SU-DHL-6 (cell line): Measurements from ENCODE around the gene FHAD1.

Experiments used
- H2AFZ ChIP-seq: fragments of 200-600 bp; sonication (generic); 2 replicates; pipeline ENCODE4 v1.6.1; 2014; ENCODE audit warnings: low read depth, mild to moderate bottlenecking, moderate library complexity, mixed read lengths, antibody characterized with exemption, low read length; ENCODE audit not compliant: severe bottlenecking
- H3F3A ChIP-seq: fragments of 200-600 bp; shearing (Covaris generic); 2 replicates; pipeline ENCODE4 v1.6.0; 2016; ENCODE audit warnings: antibody characterized with exemption, mild to moderate bottlenecking; ENCODE audit not compliant: insufficient read depth
- H3K27ac ChIP-seq: fragments of 200-600 bp; sonication (generic); 2 replicates; pipeline ENCODE4 v1.5.1; 2016; ENCODE audit warnings: low read depth, mild to moderate bottlenecking, low read length, moderate library complexity, mixed read lengths
- H3K27me3 ChIP-seq: fragments of 200-600 bp; sonication (generic), shearing (Covaris generic); 2 replicates; pipeline ENCODE4 v1.6.0; 2014; ENCODE audit warnings: mild to moderate bottlenecking, low read length
- H3K36me3 ChIP-seq: fragments of 200-600 bp; sonication (generic); 2 replicates; pipeline ENCODE4 v1.6.1; 2014; ENCODE audit warnings: mild to moderate bottlenecking, low read length, mixed read lengths
- H3K4me2 ChIP-seq: fragments of 300-600, 200-600 bp; shearing (Covaris generic), sonication (generic); 2 replicates; pipeline ENCODE4 v1.6.0; 2014; ENCODE audit warnings: low read length, low read depth, mild to moderate bottlenecking; ENCODE audit not compliant: poor library complexity, severe bottlenecking
- H3K4me3 ChIP-seq: fragments of 200-600 bp; sonication (generic); 2 replicates; pipeline ENCODE4 v1.5.1; 2014; ENCODE audit warnings: antibody characterized with exemption, low read length, mild to moderate bottlenecking, mixed read lengths; ENCODE audit not compliant: insufficient read depth, poor library complexity, severe bottlenecking
- H3K79me2 ChIP-seq: fragments of 200-600 bp; sonication (generic); 2 replicates; pipeline ENCODE4 v1.6.1; 2014; ENCODE audit warnings: mild to moderate bottlenecking, low read length, moderate library complexity; ENCODE audit not compliant: insufficient read depth
- H3K9ac ChIP-seq: fragments of 200-600 bp; sonication (generic); 2 replicates; pipeline ENCODE4 v1.7.0; 2014; ENCODE audit warnings: mild to moderate bottlenecking, low read length
- H3K9me2 ChIP-seq: fragments of 200-600 bp; sonication (generic); replicated peaks from 2 replicates; pipeline ENCODE4 v1.6.1; 2014; ENCODE audit warnings: low read length; ENCODE audit not compliant: insufficient read depth
- H3K9me3 ChIP-seq: fragments of 200-600 bp; sonication (generic); 2 replicates; pipeline ENCODE4 v1.6.1; 2014; ENCODE audit warnings: low read length, mixed read lengths; ENCODE audit not compliant: insufficient read depth
- H4K20me1 ChIP-seq: fragments of 200-600 bp; sonication (generic); 2 replicates; pipeline ENCODE4 v1.6.1; 2014; ENCODE audit warnings: low read depth, mild to moderate bottlenecking, antibody characterized with exemption, low read length, moderate library complexity, mixed read lengths
- CTCF ChIP-seq: fragments of 200-600 bp; sonication (generic); IDR thresholded peaks from one replicate; pipeline ENCODE4 v1.5.1; 2017; ENCODE audit warnings: antibody characterized with exemption, mild to moderate bottlenecking, low read length, moderate library complexity; ENCODE audit not compliant: insufficient read depth, poor library complexity, severe bottlenecking
- EZH2phosphoT487 ChIP-seq: fragments of 200-600 bp; sonication (generic), shearing (Covaris generic); conservative IDR thresholded peaks from 2 replicates; pipeline ENCODE4 v1.6.1; 2018; ENCODE audit warnings: mild to moderate bottlenecking, antibody characterized with exemption, low read length, moderate library complexity, mixed read lengths

The FHAD1 gene

GRCh38 chr1:15341634-15342407 lies 94.8 kb downstream of the FHAD1 start:
- TF ChIP-seq CTCF (no peak), EZH2phosphoT487 (no peak)
- Histone ChIP-seq H3K27ac (no peak overlapping the region), H3K4me3 (no peak overlapping the region), H2AFZ (no peak overlapping the region), H3K79me2 (no peaks in the 10 kb centered on the region), H3K27me3 (no peaks in the 10 kb centered on the region), H3K9ac (no peak overlapping the region), H3K4me2 (no peak overlapping the region), H3F3A (no peaks in the 10 kb centered on the region), H3K36me3 (no peaks in the 10 kb centered on the region), H3K9me3 (no peaks in the 10 kb centered on the region), H4K20me1 (no peaks in the 10 kb centered on the region), H3K9me2 (no peaks in the 10 kb centered on the region)

GRCh38 chr1:15342408-15342967 lies 95.5 kb downstream of the FHAD1 start:
- Histone ChIP-seq H3K9me3 (no peaks in the 10 kb centered on the region), H3K4me3 (no peak overlapping the region), H3K4me2 (no peak overlapping the region), H3K9ac (no peak overlapping the region), H3K36me3 (no peaks in the 10 kb centered on the region), H3K27me3 (no peaks in the 10 kb centered on the region), H3K27ac (no peak overlapping the region), H3F3A (no peaks in the 10 kb centered on the region), H3K79me2 (no peaks in the 10 kb centered on the region), H3K9me2 (no peaks in the 10 kb centered on the region), H2AFZ (no peak overlapping the region), H4K20me1 (no peaks in the 10 kb centered on the region)
- no peak for TF ChIP-seq CTCF
- TF ChIP-seq EZH2phosphoT487, result no peak

GRCh38 chr1:15343099-15343498 lies 96.1 kb downstream of the FHAD1 start:
- no peaks in the 10 kb centered on the region for H3K27me3 ChIP-seq
- no peaks in the 10 kb centered on the region for H4K20me1 ChIP-seq
- H3F3A ChIP-seq, result no peaks in the 10 kb centered on the region
- no peak overlapping the region for H2AFZ ChIP-seq
- no peaks in the 10 kb centered on the region for H3K79me2 ChIP-seq
- TF ChIP-seq EZH2phosphoT487 (no peak), CTCF (no peak)
- no peaks in the 10 kb centered on the region for H3K36me3 ChIP-seq
- H3K9me3 ChIP-seq, result no peaks in the 10 kb centered on the region
- no peak overlapping the region for H3K9ac ChIP-seq
- no peak overlapping the region for H3K4me2 ChIP-seq
- no peak overlapping the region for H3K27ac ChIP-seq
- H3K9me2 ChIP-seq, result no peaks in the 10 kb centered on the region
- H3K4me3 ChIP-seq, result no peak overlapping the region
